DOHH2 (cell line): ENCODE data around the gene DNAJC5G.

ENCODE experiments used
- H3F3A ChIP-seq: fragments of 200-600 bp; sonication (generic), shearing (Covaris generic); 2 replicates; pipeline ENCODE4 v1.6.0; 2016; ENCODE audit warnings: antibody characterized with exemption, mild to moderate bottlenecking; ENCODE audit not compliant: control insufficient read depth, insufficient read depth
- H3K27ac ChIP-seq: fragments of 200-600 bp; sonication (generic); 2 replicates; pipeline ENCODE4 v1.5.1; 2014; ENCODE audit warnings: low read depth, mild to moderate bottlenecking, low read length, moderate library complexity
- H3K27me3 ChIP-seq: fragments of 200-600 bp; sonication (generic); 2 replicates; pipeline ENCODE4 v1.6.1; 2014; ENCODE audit warnings: mild to moderate bottlenecking, low read length, mixed read lengths; ENCODE audit not compliant: control insufficient read depth
- H3K36me3 ChIP-seq: fragments of 200-600 bp; sonication (generic); 2 replicates; pipeline ENCODE4 v1.6.1; 2014; ENCODE audit warnings: mild to moderate bottlenecking, low read length, moderate library complexity, mixed read lengths; ENCODE audit not compliant: control insufficient read depth
- H3K4me1 ChIP-seq: fragments of 200-600 bp; sonication (generic); 2 replicates; pipeline ENCODE4 v1.6.1; 2014; ENCODE audit warnings: mild to moderate bottlenecking, low read length, mixed read lengths; ENCODE audit not compliant: control insufficient read depth
- H3K4me2 ChIP-seq: fragments of 200-600 bp; sonication (generic); 2 replicates; pipeline ENCODE4 v1.6.0; 2014; ENCODE audit warnings: mild to moderate bottlenecking, low read length, moderate library complexity
- H3K4me3 ChIP-seq: fragments of 200-600 bp; sonication (generic); 2 replicates; pipeline ENCODE4 v1.5.1; 2014; ENCODE audit warnings: mild to moderate bottlenecking, low read length, mixed read lengths
- H3K79me2 ChIP-seq: fragments of 200-600 bp; sonication (generic); 2 replicates; pipeline ENCODE4 v1.6.1; 2014; ENCODE audit warnings: mild to moderate bottlenecking, low read length, mixed read lengths; ENCODE audit not compliant: control insufficient read depth
- H3K9me2 ChIP-seq: fragments of 200-600 bp; sonication (generic); replicated peaks from 2 replicates; pipeline ENCODE4 v1.6.1; 2014; ENCODE audit warnings: mild to moderate bottlenecking, low read length, mixed read lengths; ENCODE audit not compliant: control insufficient read depth
- H3K9me3 ChIP-seq: fragments of 200-600 bp; sonication (generic); 2 replicates; pipeline ENCODE4 v1.6.1; 2014; ENCODE audit warnings: antibody characterized with exemption, low read length, mixed read lengths; ENCODE audit not compliant: control insufficient read depth, insufficient read depth
- H4K20me1 ChIP-seq: fragments of 200-600 bp; sonication (generic); 2 replicates; pipeline ENCODE4 v1.6.0; 2014; ENCODE audit warnings: low read depth, mild to moderate bottlenecking, antibody characterized with exemption, low read length, moderate library complexity; ENCODE audit not compliant: control insufficient read depth, insufficient read depth
- CTCF ChIP-seq: fragments of 200-600 bp; sonication (generic); IDR thresholded peaks from one replicate; pipeline ENCODE4 v1.5.1; 2014; ENCODE audit warnings: antibody characterized with exemption, mild to moderate bottlenecking, low read depth, low read length; ENCODE audit not compliant: poor library complexity, severe bottlenecking
- EZH2phosphoT487 ChIP-seq: fragments of 200-600 bp; sonication (generic); IDR thresholded peaks from 2 replicates; pipeline ENCODE4 v1.6.1; 2017; ENCODE audit warnings: borderline replicate concordance, mild to moderate bottlenecking, antibody characterized with exemption, low read length, moderate library complexity, mixed read lengths

Gene DNAJC5G

GRCh38 chr2:27237341-27237945, 37.8 kb upstream of the DNAJC5G start:
- Histone ChIP-seq H3K4me1 (no peaks in the 10 kb centered on the region), H3K36me3 (peaks cover 91% of the 10 kb centered on the region), H3K79me2 (no peaks in the 10 kb centered on the region)

GRCh38 chr2:27238976-27239375, 36.3 kb upstream of the DNAJC5G start:
- H3K9me3 ChIP-seq: no peaks in the 10 kb centered on the region
- no peaks in the 10 kb centered on the region for H3K27me3 ChIP-seq
- no peaks in the 10 kb centered on the region for H4K20me1 ChIP-seq
- no peaks in the 10 kb centered on the region for H3K79me2 ChIP-seq
- H3K9me2 ChIP-seq: no peaks in the 10 kb centered on the region
- no peak overlapping the region for H3K4me2 ChIP-seq
- no peak overlapping the region for H3K4me3 ChIP-seq
- TF ChIP-seq EZH2phosphoT487 (no peak), CTCF (no peak)
- H3K27ac ChIP-seq: no peak overlapping the region
- H3K4me1 ChIP-seq: no peaks in the 10 kb centered on the region
- peaks cover 91% of the 10 kb centered on the region for H3K36me3 ChIP-seq
- H3F3A ChIP-seq: no peaks in the 10 kb centered on the region

More at GRCh38 chr2:27237341-27237945, 37.8 kb upstream of the DNAJC5G start:
- H3F3A ChIP-seq: no peaks in the 10 kb centered on the region
- H4K20me1 ChIP-seq: no peaks in the 10 kb centered on the region
- H3K4me2 ChIP-seq: no peak overlapping the region
- no peaks in the 10 kb centered on the region for H3K9me3 ChIP-seq
- H3K27me3 ChIP-seq: no peaks in the 10 kb centered on the region
- H3K27ac ChIP-seq: no peak overlapping the region
- H3K9me2 ChIP-seq: no peaks in the 10 kb centered on the region
- no peak for TF ChIP-seq CTCF
- no peak for TF ChIP-seq EZH2phosphoT487
- H3K4me3 ChIP-seq: no peak overlapping the region

GRCh38 chr2:27240406-27240805, 34.8 kb upstream of the DNAJC5G start:
- Histone ChIP-seq H3K4me2 (no peak overlapping the region), H3K9me2 (no peaks in the 10 kb centered on the region), H4K20me1 (no peaks in the 10 kb centered on the region), H3F3A (peaks cover 3% of the 10 kb centered on the region; the same call in 1 of the 2 replicates), H3K9me3 (no peaks in the 10 kb centered on the region), H3K27me3 (no peaks in the 10 kb centered on the region), H3K4me3 (no peak overlapping the region), H3K27ac (no peak overlapping the region), H3K36me3 (peaks cover 83% of the 10 kb centered on the region), H3K4me1 (no peaks in the 10 kb centered on the region), H3K79me2 (no peaks in the 10 kb centered on the region)
- TF ChIP-seq CTCF (no peak), EZH2phosphoT487 (no peak)
